H7 (cell line): ENCODE results near the gene PADI1. TPM values are rescaled to one million over a fixed set of nuclear protein-coding genes. Genes with fewer than 3 reads are reported as not detected.

ENCODE experiments used
- DNase-seq: peaks from one replicate; pipeline ENCODE4 v3.0.0; 2012
- H3K27me3 ChIP-seq: 2 replicates; pipeline ENCODE4 v1.6.0; 2011; ENCODE audit warnings: mild to moderate bottlenecking, low read length; ENCODE audit not compliant: control insufficient read depth, insufficient read depth
- H3K36me3 ChIP-seq: replicated peaks from 2 replicates; pipeline ENCODE4 v1.5.1; 2011; ENCODE audit warnings: low read length; ENCODE audit not compliant: control insufficient read depth, insufficient read depth
- H3K4me3 ChIP-seq: 2 replicates; pipeline ENCODE4 v1.5.1; 2011; ENCODE audit warnings: low read depth, mild to moderate bottlenecking, control low read depth, low read length, moderate library complexity; ENCODE audit not compliant: insufficient read depth
- total RNA-seq: library from RNA; depleted of rRNA; stranded (reverse); fragments of >200 nt; shearing (Covaris generic); gene quantifications from 2 replicates; pipeline ENCODE4 v1.2.3, GENCODE V29; 2014

PADI1 gene
- total RNA-seq, 1 experiment from 2014 or later = 0.45 TPM

DNA sequence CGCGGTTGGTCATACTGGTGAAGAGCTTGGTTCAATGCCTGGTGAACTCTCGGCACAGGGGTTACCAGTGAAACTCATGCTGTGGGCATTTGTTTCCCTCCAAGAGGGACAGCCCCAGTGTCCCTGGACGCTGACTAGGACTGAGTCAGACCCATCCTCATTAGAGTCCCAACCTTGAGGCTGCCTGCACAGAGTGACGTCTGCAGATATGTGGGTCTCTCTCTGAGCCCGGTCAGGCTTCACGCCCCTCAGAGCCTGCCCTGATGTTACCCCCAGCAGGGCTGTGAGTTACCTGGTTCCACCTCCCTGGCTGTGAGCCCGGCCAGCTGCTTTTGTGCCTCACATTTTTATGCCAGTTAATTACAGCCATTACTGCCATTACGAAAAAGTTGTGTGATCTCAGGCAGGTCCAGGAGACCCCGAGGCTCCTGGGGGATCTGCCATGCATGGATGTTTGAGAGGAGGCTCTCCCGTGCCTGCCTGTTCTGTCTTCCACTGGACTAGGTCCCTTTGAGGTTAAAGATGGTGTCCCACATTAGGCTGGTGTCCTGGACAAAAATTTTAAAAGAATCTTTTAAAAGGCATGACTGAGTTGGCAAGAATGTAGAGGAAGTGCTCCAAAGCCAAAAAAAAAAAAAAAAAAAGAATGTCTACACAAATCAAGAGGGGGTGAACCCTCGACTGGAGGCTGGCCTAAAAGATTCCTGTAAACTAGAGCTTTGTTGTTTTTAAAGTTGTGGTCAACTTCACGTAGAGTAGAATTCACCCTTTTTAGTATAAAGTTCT is 36.6 kb upstream of the PADI1 start:
- no peaks in the 10 kb centered on the region for H3K36me3 ChIP-seq
- no peak for DNase-seq
- H3K4me3 ChIP-seq = no peak overlapping the region

GRCh38 chr1:17170571-17170970 is 34.4 kb upstream of the PADI1 start:
- H3K4me3 ChIP-seq = no peak overlapping the region
- peaks cover 2% of the 10 kb centered on the region; the same call in 1 of the 2 replicates for H3K27me3 ChIP-seq
- no peak for DNase-seq

More for the DNA sequence above, 36.6 kb upstream of the PADI1 start:
- peaks cover 2% of the 10 kb centered on the region; the same call in 1 of the 2 replicates for H3K27me3 ChIP-seq

DNA sequence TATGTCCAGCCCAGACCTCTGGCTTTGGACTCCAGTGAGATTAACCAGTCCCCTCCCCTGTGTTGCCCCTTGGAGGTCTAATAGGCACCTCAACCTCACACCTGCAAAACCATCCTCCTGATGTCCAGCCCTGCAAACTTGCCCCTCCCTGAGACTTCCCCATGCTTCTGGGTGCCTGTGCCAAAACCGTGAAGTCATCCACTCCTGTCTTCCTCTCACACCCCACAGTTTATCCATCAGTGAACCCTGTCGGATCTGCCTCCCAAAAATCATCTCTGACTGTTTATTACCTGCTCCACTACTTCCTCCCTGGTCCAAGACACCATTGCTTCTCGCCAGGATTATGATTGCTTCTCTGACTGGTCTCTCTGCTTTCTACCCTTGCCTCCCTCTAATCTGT is 31.7 kb upstream of the PADI1 start:
- Histone ChIP-seq H3K4me3 (no peak overlapping the region), H3K36me3 (no peaks in the 10 kb centered on the region), H3K27me3 (no peaks in the 10 kb centered on the region)
- DNase-seq = no peak

More at GRCh38 chr1:17170571-17170970, 34.4 kb upstream of the PADI1 start:
- no peaks in the 10 kb centered on the region for H3K36me3 ChIP-seq

DNA sequence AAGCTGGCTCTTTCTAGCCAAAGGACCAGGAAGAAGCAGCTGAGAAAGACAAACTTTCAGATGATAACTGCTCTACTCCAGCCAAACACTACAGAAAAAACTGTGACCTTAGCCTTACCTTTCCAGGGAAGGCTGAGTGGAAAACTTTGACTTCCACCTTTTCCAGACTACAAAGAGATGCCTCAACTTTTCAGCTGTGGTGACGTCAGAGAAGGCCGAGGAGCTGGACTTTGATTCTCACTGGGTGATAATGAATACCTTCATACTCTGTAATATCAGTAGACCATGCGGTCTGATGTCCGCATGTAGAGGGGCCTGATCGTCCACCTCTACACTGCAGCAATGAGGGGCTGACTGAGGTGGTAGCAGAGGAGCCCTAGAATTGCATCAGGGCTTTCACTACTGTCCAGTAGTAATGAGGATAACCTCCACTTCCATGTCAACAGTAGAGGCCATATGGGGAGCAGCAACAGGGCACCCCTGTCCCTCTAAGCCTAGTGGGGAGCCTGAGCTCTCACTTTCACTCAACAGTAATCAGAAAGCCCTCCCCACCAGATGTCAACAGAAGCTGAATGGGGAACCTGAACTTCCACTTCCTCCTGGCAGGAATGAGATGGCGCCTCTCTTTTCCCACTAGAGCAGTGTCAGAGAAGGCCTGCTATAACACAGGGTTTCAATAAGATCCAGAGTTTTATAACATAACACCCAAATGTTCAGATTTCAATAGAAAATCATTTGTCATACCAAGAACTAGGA is 28.4 kb upstream of the PADI1 start:
- no peak overlapping the region for H3K4me3 ChIP-seq
- H3K27me3 ChIP-seq = no peaks in the 10 kb centered on the region
- H3K36me3 ChIP-seq = no peaks in the 10 kb centered on the region
- peak; percentile 10 for DNase-seq

DNA sequence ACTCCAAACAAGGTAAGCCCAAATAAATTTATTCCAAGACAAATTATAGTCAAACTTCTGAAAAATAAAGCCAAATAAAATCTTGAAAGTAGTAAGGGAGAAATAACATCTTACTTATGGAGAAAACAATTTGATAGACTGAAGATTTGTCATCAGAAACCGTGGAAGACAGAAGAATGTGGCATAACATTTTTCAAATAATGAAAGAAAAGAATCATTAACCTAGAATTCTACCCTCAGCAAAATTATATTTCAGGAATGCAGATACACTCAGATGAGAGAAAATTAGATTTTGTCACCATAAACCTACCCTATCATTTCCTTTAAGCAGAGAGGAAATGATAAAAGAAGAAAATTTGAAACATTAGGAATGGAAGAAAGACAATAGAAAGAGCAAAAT is 27.3 kb upstream of the PADI1 start:
- no peak for DNase-seq
- Histone ChIP-seq H3K4me3 (no peak overlapping the region), H3K36me3 (no peaks in the 10 kb centered on the region), H3K27me3 (no peaks in the 10 kb centered on the region)

- Histone ChIP-seq H3K36me3 (no peaks in the 10 kb centered on the region), H3K27me3 (no peaks in the 10 kb centered on the region), H3K4me3 (no peak overlapping the region)
- peak; percentile 61 for DNase-seq
Measured at GRCh38 chr1:17181781-17182464, 23.0 kb upstream of the PADI1 start.

- H3K36me3 ChIP-seq = no peaks in the 10 kb centered on the region
- peak; percentile 27 for DNase-seq
- H3K4me3 ChIP-seq = no peak overlapping the region
- H3K27me3 ChIP-seq = no peaks in the 10 kb centered on the region
Measured at GRCh38 chr1:17183388-17184160, 21.4 kb upstream of the PADI1 start.

DNA sequence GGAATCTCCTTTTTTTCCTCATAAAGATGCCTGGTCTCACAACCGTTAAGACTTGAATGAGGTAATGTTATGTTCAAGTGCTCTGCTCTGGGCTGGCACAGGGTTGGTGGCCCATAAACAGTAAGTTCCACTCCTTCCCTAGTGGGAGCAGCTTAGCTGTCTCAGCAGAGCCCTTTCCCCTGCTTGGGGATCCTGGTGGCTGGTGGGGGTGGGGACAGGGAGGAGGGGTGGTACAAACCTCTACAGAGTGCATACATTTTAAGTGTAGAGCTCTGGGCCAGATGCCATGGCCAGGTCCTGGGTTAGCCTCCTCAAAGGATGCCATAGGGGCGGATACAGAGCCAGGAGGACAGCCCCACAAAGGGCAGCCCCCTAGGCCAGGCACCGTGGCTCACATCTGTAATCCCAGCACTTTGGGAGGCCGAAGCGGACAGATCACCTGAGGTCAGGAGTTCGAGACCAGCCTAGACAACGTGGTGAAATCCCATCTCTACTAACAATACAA is 20.7 kb upstream of the PADI1 start:
- Histone ChIP-seq H3K36me3 (no peaks in the 10 kb centered on the region), H3K4me3 (no peak overlapping the region), H3K27me3 (no peaks in the 10 kb centered on the region)
- DNase-seq = peak; percentile 23

GRCh38 chr1:17184822-17185484 is 20.0 kb upstream of the PADI1 start:
- H3K27me3 ChIP-seq = no peaks in the 10 kb centered on the region
- H3K36me3 ChIP-seq = no peaks in the 10 kb centered on the region
- no peak overlapping the region for H3K4me3 ChIP-seq
- DNase-seq = peak; percentile 18

- Histone ChIP-seq H3K27me3 (no peaks in the 10 kb centered on the region), H3K4me3 (no peak overlapping the region), H3K36me3 (no peaks in the 10 kb centered on the region)
- peak; percentile 26 for DNase-seq
Measured at GRCh38 chr1:17185485-17185860, 19.5 kb upstream of the PADI1 start.

- DNase-seq = peak; percentile 44
- no peaks in the 10 kb centered on the region for H3K27me3 ChIP-seq
- H3K36me3 ChIP-seq = no peaks in the 10 kb centered on the region
Measured at GRCh38 chr1:17186216-17186909, 18.6 kb upstream of the PADI1 start.

DNA sequence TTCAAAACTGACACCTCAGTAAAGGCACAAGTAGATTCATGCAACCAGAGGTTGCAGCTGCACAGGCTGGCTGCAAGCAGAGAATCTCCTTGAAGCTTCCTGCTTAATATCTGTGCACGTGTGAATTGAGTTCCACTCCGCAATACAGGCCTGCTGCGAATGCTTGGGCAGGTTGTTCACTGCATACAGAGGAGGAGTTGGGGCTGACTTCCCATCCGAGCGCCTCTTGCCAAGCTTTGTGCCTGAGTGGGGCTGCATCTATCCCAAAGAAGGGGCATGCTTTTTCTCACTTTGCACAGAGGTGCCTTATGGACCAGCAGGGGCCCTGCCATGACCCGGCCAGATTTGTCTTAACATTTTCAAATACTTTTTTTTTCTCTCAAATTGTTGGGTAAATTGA is 17.9 kb upstream of the PADI1 start:
- peak; percentile 33 for DNase-seq
- no peaks in the 10 kb centered on the region for H3K27me3 ChIP-seq
- H3K4me3 ChIP-seq = no peak overlapping the region
- H3K36me3 ChIP-seq = no peaks in the 10 kb centered on the region

More at GRCh38 chr1:17186216-17186909, 18.6 kb upstream of the PADI1 start:
- H3K4me3 ChIP-seq = no peak overlapping the region

GRCh38 chr1:17188217-17188616 is 16.7 kb upstream of the PADI1 start:
- Histone ChIP-seq H3K27me3 (0 out of 2 replicates have a peak, but pooled peaks cover under 1% of the 10 kb centered on the region), H3K36me3 (no peaks in the 10 kb centered on the region), H3K4me3 (no peak overlapping the region)
- DNase-seq = no peak
